WTC11 (cell line): ENCODE measurements around the gene TMED10. TPM values are rescaled to one million over a fixed set of nuclear protein-coding genes. Genes with fewer than 3 reads are reported as not detected.

Experiments
- ATAC-seq: fragments of 200-7000 bp; cut with Tn5 transposase; 2 replicates; pipeline ENCODE4 v1.10.0; 2021; ENCODE audit warnings: mild to moderate bottlenecking, moderate library complexity
- CTCF ChIA-PET: fragments of 300-600 bp; sonication (Branson Sonifier 250); formaldehyde crosslinking; loops from one replicate; lab custom pipeline; 2021; ENCODE audit warnings: antibody characterized with exemption; lab: Charles Lee
- POLR2A ChIA-PET: fragments of 350-600 bp; sonication (Branson Sonifier 250); formaldehyde crosslinking; loops from one replicate; lab custom pipeline; 2021; ENCODE audit warnings: antibody characterized with exemption; lab: Charles Lee
- DNase-seq: peaks from one replicate; pipeline ENCODE4 v3.0.0; 2021; ENCODE audit warnings: low spot score
- H3K27ac Mint-ChIP-seq: 2 replicates; pipeline ENCODE4 v1.8.0; 2021; ENCODE audit warnings: mixed read lengths
- H3K27me3 Mint-ChIP-seq: 2 replicates; pipeline ENCODE4 v1.8.0; 2021; ENCODE audit warnings: low read depth, mild to moderate bottlenecking, moderate library complexity, mixed read lengths
- H3K36me3 Mint-ChIP-seq: 2 replicates; pipeline ENCODE4 v1.8.0; 2021; ENCODE audit warnings: mixed read lengths
- H3K4me1 Mint-ChIP-seq: 2 replicates; pipeline ENCODE4 v1.8.0; 2022; ENCODE audit warnings: mixed read lengths
- H3K4me3 Mint-ChIP-seq: 2 replicates; pipeline ENCODE4 v1.8.0; 2021; ENCODE audit warnings: mild to moderate bottlenecking, moderate library complexity, mixed read lengths
- H3K9me3 Mint-ChIP-seq: 2 replicates; pipeline ENCODE4 v1.8.0; 2021; ENCODE audit warnings: mixed read lengths
- AR ChIP-seq: fragments of 250-450 bp; sonication (Bioruptor Pico); IDR thresholded peaks from 2 replicates; pipeline ENCODE4 v1.9.0; 2021; ENCODE audit warnings: mild to moderate bottlenecking
- CBFB ChIP-seq: sonication (generic); formaldehyde crosslinking; IDR thresholded peaks from 2 replicates; pipeline ENCODE4 v1.8.1; 2022; ENCODE audit warnings: mild to moderate bottlenecking, low read depth, missing genetic modification reagents
- ESRRA ChIP-seq: sonication (generic); formaldehyde crosslinking; IDR thresholded peaks from 2 replicates; pipeline ENCODE4 v1.8.1; 2022; ENCODE audit warnings: mild to moderate bottlenecking, missing genetic modification reagents, borderline replicate concordance
- HMGA2 ChIP-seq: fragments of 250-450 bp; sonication (Bioruptor Pico); IDR thresholded peaks from 2 replicates; pipeline ENCODE4 v1.4.0; 2021; ENCODE audit warnings: mild to moderate bottlenecking, moderate library complexity
- NFE2L1 ChIP-seq: sonication (generic); formaldehyde crosslinking; IDR thresholded peaks from 2 replicates; pipeline ENCODE4 v1.8.1; 2023; ENCODE audit warnings: missing genetic modification reagents
- NFYB ChIP-seq: sonication (generic); formaldehyde crosslinking; conservative IDR thresholded peaks from 2 replicates; pipeline ENCODE4 v1.8.0; 2022; ENCODE audit warnings: low read depth, missing genetic modification reagents
- NR1H2 ChIP-seq: sonication (generic); formaldehyde crosslinking; IDR thresholded peaks from 2 replicates; pipeline ENCODE4 v1.9.0; 2021; ENCODE audit warnings: mild to moderate bottlenecking, moderate library complexity, missing genetic modification reagents
- OVOL2 ChIP-seq: fragments of 250-450 bp; sonication (Bioruptor Pico); IDR thresholded peaks from 2 replicates; pipeline ENCODE4 v1.9.0; 2021; ENCODE audit warnings: mild to moderate bottlenecking, borderline replicate concordance
- STAT6 ChIP-seq: sonication (generic); formaldehyde crosslinking; conservative IDR thresholded peaks from 2 replicates; pipeline ENCODE4 v1.8.1; 2023; ENCODE audit warnings: mild to moderate bottlenecking, low read depth, missing genetic modification reagents, moderate library complexity
- TCF7 ChIP-seq: sonication (generic); formaldehyde crosslinking; IDR thresholded peaks from 2 replicates; pipeline ENCODE4 v1.8.0; 2022; ENCODE audit warnings: mild to moderate bottlenecking, low read depth, missing genetic modification reagents, moderate library complexity
- TEAD1 ChIP-seq: sonication (generic); formaldehyde crosslinking; IDR thresholded peaks from 2 replicates; pipeline ENCODE4 v1.8.0; 2022; ENCODE audit warnings: mild to moderate bottlenecking, missing genetic modification reagents
- TEAD4 ChIP-seq: sonication (generic); formaldehyde crosslinking; IDR thresholded peaks from 2 replicates; pipeline ENCODE4 v1.8.0; 2022; ENCODE audit warnings: mild to moderate bottlenecking, missing genetic modification reagents
- ZNF219 ChIP-seq: sonication (generic); formaldehyde crosslinking; IDR thresholded peaks from 2 replicates; pipeline ENCODE4 v1.8.0; 2023; ENCODE audit warnings: missing genetic modification reagents, mild to moderate bottlenecking, borderline replicate concordance
- ZNF263 ChIP-seq: sonication (generic); formaldehyde crosslinking; IDR thresholded peaks from 2 replicates; pipeline ENCODE4 v1.8.1; 2022; ENCODE audit warnings: low read depth, mild to moderate bottlenecking, moderate library complexity, missing genetic modification reagents
- ZNF317 ChIP-seq: sonication (generic); formaldehyde crosslinking; IDR thresholded peaks from 2 replicates; pipeline ENCODE4 v1.8.1; 2023; ENCODE audit warnings: low read depth, mild to moderate bottlenecking, moderate library complexity, missing genetic modification reagents, borderline replicate concordance
- ZNF532 ChIP-seq: fragments of 250-450 bp; sonication (Bioruptor Pico); IDR thresholded peaks from 2 replicates; pipeline ENCODE4 v1.9.0; 2021; ENCODE audit warnings: mild to moderate bottlenecking, borderline replicate concordance
- total RNA-seq: library from RNA; stranded (reverse); gene quantifications from 3 replicates; pipeline ENCODE4 v1.2.3, GENCODE V29; 2021
- TF ChIP-seq, protein P1 (sequence below): fragments of 250-450 bp; sonication (Bioruptor Pico); IDR thresholded peaks from 2 replicates; pipeline ENCODE4 v2.1.2; 2022; ENCODE audit warnings: mild to moderate bottlenecking, moderate library complexity
- TF ChIP-seq, protein P2 (sequence below): fragments of 250-450 bp; sonication (Bioruptor Pico); IDR thresholded peaks from 2 replicates; pipeline ENCODE4 v1.9.0; 2021; ENCODE audit warnings: moderate library complexity, mild to moderate bottlenecking, inconsistent platforms, borderline replicate concordance
- TF ChIP-seq, protein P3 (sequence below): sonication (generic); formaldehyde crosslinking; IDR thresholded peaks from 2 replicates; pipeline ENCODE4 v1.8.1; 2022; ENCODE audit warnings: mild to moderate bottlenecking, missing genetic modification reagents, moderate library complexity, borderline replicate concordance

Gene TMED10
- total RNA-seq, 1 experiment from 2014 or later = 234 TPM

DNA sequence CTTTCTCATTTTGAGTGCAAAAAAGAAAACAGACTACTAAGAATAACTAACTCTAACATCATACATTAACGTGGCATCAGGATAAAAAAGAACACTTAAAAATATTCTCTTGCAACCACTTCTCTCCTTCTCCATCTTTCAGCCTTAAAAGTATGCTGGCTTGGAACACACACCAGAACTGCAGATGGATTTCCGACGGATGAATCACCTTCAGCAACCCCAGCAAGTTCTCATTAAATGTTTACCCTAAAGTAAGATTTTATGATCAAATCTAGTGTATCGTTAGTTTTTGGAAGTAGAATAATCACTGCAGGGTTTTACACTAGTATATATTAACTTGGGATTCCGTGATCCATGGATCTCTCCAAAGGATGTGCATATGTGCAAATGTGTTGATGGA is 50.8 kb downstream of the TMED10 start (continued):
- TF ChIP-seq ZNF532 (CRISPR knock-in tag) = no peak

- CTCF ChIA-PET = no interaction called here
- Mint-ChIP-seq H3K4me1 (peaks cover 18% of the 10 kb centered on the region), H3K4me3 (no peak overlapping the region), H3K27ac (no peak overlapping the region), H3K9me3 (no peaks in the 10 kb centered on the region), H3K36me3 (peaks cover 5% of the 10 kb centered on the region)
- DNase-seq = no peak
- no peak for TF ChIP-seq ZNF219 (CRISPR knock-in tag)
- TF ChIP-seq, protein P1, sequence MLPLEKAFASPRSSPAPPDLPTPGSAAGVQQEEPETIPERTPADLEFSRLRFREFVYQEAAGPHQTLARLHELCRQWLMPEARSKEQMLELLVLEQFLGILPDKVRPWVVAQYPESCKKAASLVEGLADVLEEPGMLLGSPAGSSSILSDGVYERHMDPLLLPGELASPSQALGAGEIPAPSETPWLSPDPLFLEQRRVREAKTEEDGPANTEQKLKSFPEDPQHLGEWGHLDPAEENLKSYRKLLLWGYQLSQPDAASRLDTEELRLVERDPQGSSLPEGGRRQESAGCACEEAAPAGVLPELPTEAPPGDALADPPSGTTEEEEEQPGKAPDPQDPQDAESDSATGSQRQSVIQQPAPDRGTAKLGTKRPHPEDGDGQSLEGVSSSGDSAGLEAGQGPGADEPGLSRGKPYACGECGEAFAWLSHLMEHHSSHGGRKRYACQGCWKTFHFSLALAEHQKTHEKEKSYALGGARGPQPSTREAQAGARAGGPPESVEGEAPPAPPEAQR (CRISPR knock-in tag) = no peak
- TF ChIP-seq, protein P2, sequence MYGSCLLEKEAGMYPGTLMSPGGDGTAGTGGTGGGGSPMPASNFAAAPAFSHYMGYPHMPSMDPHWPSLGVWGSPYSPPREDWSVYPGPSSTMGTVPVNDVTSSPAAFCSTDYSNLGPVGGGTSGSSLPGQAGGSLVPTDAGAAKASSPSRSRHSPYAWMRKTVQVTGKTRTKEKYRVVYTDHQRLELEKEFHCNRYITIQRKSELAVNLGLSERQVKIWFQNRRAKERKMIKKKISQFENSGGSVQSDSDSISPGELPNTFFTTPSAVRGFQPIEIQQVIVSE (CRISPR knock-in tag) = no peak
- TF ChIP-seq CBFB (CRISPR knock-in tag) = no peak
- TF ChIP-seq STAT6 = no peak
- TF ChIP-seq HMGA2 = no peak
- TF ChIP-seq OVOL2 (CRISPR knock-in tag) = no peak
- no peak for TF ChIP-seq ZNF317 (CRISPR knock-in tag)
- TF ChIP-seq TEAD4 (CRISPR knock-in tag) = no peak
- TF ChIP-seq TCF7 (CRISPR knock-in tag) = no peak
- no peak for TF ChIP-seq NFE2L1 (CRISPR knock-in tag)
- no peak for TF ChIP-seq TEAD1 (CRISPR knock-in tag)
- TF ChIP-seq AR = no peak
- TF ChIP-seq, protein P3, sequence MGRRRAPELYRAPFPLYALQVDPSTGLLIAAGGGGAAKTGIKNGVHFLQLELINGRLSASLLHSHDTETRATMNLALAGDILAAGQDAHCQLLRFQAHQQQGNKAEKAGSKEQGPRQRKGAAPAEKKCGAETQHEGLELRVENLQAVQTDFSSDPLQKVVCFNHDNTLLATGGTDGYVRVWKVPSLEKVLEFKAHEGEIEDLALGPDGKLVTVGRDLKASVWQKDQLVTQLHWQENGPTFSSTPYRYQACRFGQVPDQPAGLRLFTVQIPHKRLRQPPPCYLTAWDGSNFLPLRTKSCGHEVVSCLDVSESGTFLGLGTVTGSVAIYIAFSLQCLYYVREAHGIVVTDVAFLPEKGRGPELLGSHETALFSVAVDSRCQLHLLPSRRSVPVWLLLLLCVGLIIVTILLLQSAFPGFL (CRISPR knock-in tag) = no peak
- TF ChIP-seq NFYB (CRISPR knock-in tag) = no peak
- no peak for TF ChIP-seq NR1H2 (CRISPR knock-in tag)
- TF ChIP-seq ESRRA (CRISPR knock-in tag) = no peak
- no peak for TF ChIP-seq ZNF263 (CRISPR knock-in tag)
- TF ChIP-seq, all 79 proteins: peak for 0
- no peak for ATAC-seq
- no peaks in the 10 kb centered on the region for H3K27me3 Mint-ChIP-seq
- POLR2A ChIA-PET = no interaction called here
Measured at GRCh38 chr14:75123991-75124390, 52.4 kb downstream of the TMED10 start.
